H1 (cell line): Measurements from ENCODE around the gene LAIR1. TPM values are rescaled to one million over a fixed set of nuclear protein-coding genes. Genes with fewer than 3 reads are reported as not detected.

ENCODE experiments used
- CTCF ChIA-PET: fragments of 300-600 bp; sonication (Branson Sonifier 250); formaldehyde crosslinking; loops from one replicate; lab custom pipeline; 2021; ENCODE audit not compliant: partially characterized antibody; lab: Charles Lee
- POLR2A ChIA-PET: fragments of 300-600 bp; sonication (Branson Sonifier 250); formaldehyde crosslinking; loops from one replicate; lab custom pipeline; 2021; ENCODE audit warnings: inconsistent platforms; ENCODE audit not compliant: partially characterized antibody; lab: Charles Lee
- DNase-seq, 2 experiments: peaks; one replicate each; pipeline versions ENCODE4 v3.0.0 to v3.0.0-alpha.2; 2010 to 2022; ENCODE audit warnings: low spot score in 2 of 2, low read depth in 1 of 2, mixed read lengths in 1 of 2
- FAIRE-seq: peaks from 2 replicates; lab custom pipeline; 2011; peaks lifted over from hg19 to GRCh38; lab: Jason Lieb, UNC
- H2AFZ ChIP-seq: 2 replicates; pipeline ENCODE4 v1.8.1; 2012; ENCODE audit warnings: low read length, inconsistent platforms
- H2AK5ac ChIP-seq: 2 replicates; pipeline ENCODE4 v1.6.1; 2013; ENCODE audit warnings: low read depth, low read length
- H2BK120ac ChIP-seq: replicated peaks from 2 replicates; pipeline ENCODE3; 2013; ENCODE audit warnings: low read depth, low read length, inconsistent platforms
- H2BK12ac ChIP-seq: 2 replicates; pipeline ENCODE4 v1.6.1; 2013; ENCODE audit warnings: low read depth, low read length
- H2BK15ac ChIP-seq: 2 replicates; pipeline ENCODE4 v1.6.1; 2013; ENCODE audit warnings: low read length
- H2BK20ac ChIP-seq: 2 replicates; pipeline ENCODE4 v1.6.1; 2013; ENCODE audit warnings: low read length
- H2BK5ac ChIP-seq: 2 replicates; pipeline ENCODE4 v1.6.1; 2013; ENCODE audit warnings: low read depth, low read length
- H3K14ac ChIP-seq: 2 replicates; pipeline ENCODE4 v1.6.1; 2013; ENCODE audit warnings: inconsistent platforms; ENCODE audit not compliant: insufficient read length
- H3K18ac ChIP-seq: 2 replicates; pipeline ENCODE4 v1.6.1; 2013; ENCODE audit warnings: low read length; ENCODE audit errors: extremely low read depth
- H3K23ac ChIP-seq: 2 replicates; pipeline ENCODE4 v1.6.1; 2013; ENCODE audit warnings: inconsistent platforms; ENCODE audit not compliant: insufficient read length
- H3K23me2 ChIP-seq: 2 replicates; pipeline ENCODE4 v1.6.1; 2013; ENCODE audit warnings: low read depth, low read length
- H3K27ac ChIP-seq: 2 replicates; pipeline ENCODE4 v1.6.1; 2011; ENCODE audit warnings: low read depth, low read length, inconsistent platforms
- H3K27me3 ChIP-seq, 4 experiments: replicated peaks in 1 of 4; 1 replicate in 1 of 4; 2 replicates in 3 of 4; pipeline versions ENCODE4 v1.6.1 to v1.8.1; 2011 to 2013; ENCODE audit warnings: low read length in 3 of 4, mild to moderate bottlenecking in 3 of 4, inconsistent platforms in 2 of 4, mixed read lengths in 2 of 4, moderate library complexity in 1 of 4; ENCODE audit not compliant: control insufficient read depth in 3 of 4, insufficient read depth in 3 of 4; ENCODE audit errors: extremely low read depth in 1 of 4
- H3K36me3 ChIP-seq, 4 experiments: 2 replicates each; pipeline versions ENCODE4 v1.6.1 to v1.8.1; 2011 to 2013; ENCODE audit warnings: mild to moderate bottlenecking in 4 of 4, low read length in 3 of 4, moderate library complexity in 2 of 4, control low read depth in 1 of 4, inconsistent platforms in 1 of 4; ENCODE audit not compliant: insufficient read depth in 4 of 4, control insufficient read depth in 2 of 4
- H3K4ac ChIP-seq: replicated peaks from 2 replicates; pipeline ENCODE3; 2013; ENCODE audit warnings: low read length, low read depth, mixed read lengths, inconsistent platforms; ENCODE audit not compliant: insufficient read length
- H3K4me1 ChIP-seq, 4 experiments: replicated peaks in 1 of 4; 1 replicate in 1 of 4; 2 replicates in 3 of 4; pipeline versions ENCODE4 v1.6.1 to v1.8.1; 2011 to 2013; ENCODE audit warnings: low read length in 3 of 4, inconsistent platforms in 2 of 4, mixed read lengths in 1 of 4; ENCODE audit not compliant: insufficient read depth in 4 of 4, control insufficient read depth in 3 of 4
- H3K4me2 ChIP-seq, 2 experiments: 2 replicates each; pipeline versions ENCODE4 v1.6.1 to v1.8.1; 2011 to 2013; ENCODE audit warnings: low read depth in 2 of 2, low read length in 2 of 2, control low read depth in 1 of 2, inconsistent platforms in 1 of 2, mild to moderate bottlenecking in 1 of 2; ENCODE audit not compliant: insufficient read depth in 1 of 2
- H3K4me3 ChIP-seq, 4 experiments: fragments of 200-600, 300-600 bp in 1 of 4; sonication (generic), shearing (Covaris generic), sonication (Bioruptor Twin) in 1 of 4; 2 replicates each; pipeline versions ENCODE4 v1.5.1 to v1.8.1; 2011 to 2016; ENCODE audit warnings: low read length in 4 of 4, low read depth in 3 of 4, control low read depth in 2 of 4, inconsistent platforms in 2 of 4, mild to moderate bottlenecking in 2 of 4, mixed read lengths in 1 of 4, moderate library complexity in 1 of 4; ENCODE audit not compliant: insufficient read depth in 2 of 4; ENCODE audit errors: extremely low read depth in 1 of 4
- H3K56ac ChIP-seq: replicated peaks from 2 replicates; pipeline ENCODE3; 2013; ENCODE audit warnings: low read depth, mild to moderate bottlenecking, mixed read lengths, low read length, inconsistent platforms; ENCODE audit not compliant: insufficient read length
- H3K79me1 ChIP-seq: 2 replicates; pipeline ENCODE4 v1.6.1; 2013; ENCODE audit warnings: low read depth, low read length, control low read depth
- H3K79me2 ChIP-seq, 2 experiments: 2 replicates each; pipeline versions ENCODE4 v1.6.1 to v1.8.1; 2012 to 2013; ENCODE audit warnings: low read length in 2 of 2, mild to moderate bottlenecking in 2 of 2, inconsistent platforms in 1 of 2; ENCODE audit not compliant: insufficient read depth in 2 of 2, control insufficient read depth in 1 of 2
- H3K9ac ChIP-seq, 4 experiments: replicated peaks in 1 of 4; 1 replicate in 1 of 4; 2 replicates in 3 of 4; pipeline versions ENCODE4 v1.6.1 to v1.8.1; 2011 to 2013; ENCODE audit warnings: low read depth in 3 of 4, low read length in 3 of 4, control low read depth in 2 of 4, mild to moderate bottlenecking in 2 of 4, moderate library complexity in 2 of 4, inconsistent platforms in 1 of 4; ENCODE audit errors: extremely low read depth in 1 of 4
- H3K9me3 ChIP-seq, 2 experiments: 2 replicates each; pipeline versions ENCODE4 v1.6.1 to v1.8.1; 2012 to 2013; ENCODE audit warnings: mild to moderate bottlenecking in 2 of 2, moderate library complexity in 2 of 2, control low read depth in 1 of 2, inconsistent platforms in 1 of 2, low read depth in 1 of 2, low read length in 1 of 2, mixed read lengths in 1 of 2; ENCODE audit not compliant: insufficient read depth in 2 of 2
- H4K20me1 ChIP-seq, 2 experiments: replicated peaks in 1 of 2; 2 replicates each; pipeline versions ENCODE3 to v1.8.1; 2011 to 2013; ENCODE audit warnings: inconsistent platforms in 2 of 2, low read length in 2 of 2, mild to moderate bottlenecking in 1 of 2; ENCODE audit not compliant: insufficient read depth in 2 of 2, control insufficient read depth in 1 of 2
- H4K5ac ChIP-seq: 2 replicates; pipeline ENCODE4 v1.6.1; 2013; ENCODE audit warnings: low read length, low read depth, mixed read lengths, inconsistent platforms; ENCODE audit not compliant: insufficient read length
- H4K8ac ChIP-seq: 2 replicates; pipeline ENCODE4 v1.8.0; 2013; ENCODE audit warnings: mild to moderate bottlenecking, moderate library complexity, low read length, inconsistent platforms; ENCODE audit not compliant: insufficient read depth; ENCODE audit errors: extremely low read depth
- H4K91ac ChIP-seq: replicated peaks from 2 replicates; pipeline ENCODE3; 2013; ENCODE audit warnings: low read length, mixed read lengths, inconsistent platforms; ENCODE audit not compliant: insufficient read length
- CBX5 ChIP-seq: fragments of 300-800, 300-1000 bp; sonication (generic); IDR thresholded peaks from 2 replicates; pipeline ENCODE4 v1.7.1; 2016; ENCODE audit warnings: antibody characterized with exemption, low read length, low read depth
- CBX8 ChIP-seq: fragments of 300-800, 300-1000 bp; sonication (generic); IDR thresholded peaks from 2 replicates; pipeline ENCODE4 v1.7.1; 2016; ENCODE audit warnings: low read depth, low read length, borderline replicate concordance
- CREB1 ChIP-seq: IDR thresholded peaks from 2 replicates; pipeline ENCODE4 v1.6.1; 2012; ENCODE audit warnings: inconsistent platforms
- RAD21 ChIP-seq, 2 experiments: IDR thresholded peaks in 1 of 2; conservative IDR thresholded peaks in 1 of 2; 2 replicates each; pipeline ENCODE4 v1.6.1; 2011; ENCODE audit warnings: low read depth in 2 of 2, low read length in 2 of 2, improper control_type of control experiment in 1 of 2, inconsistent platforms in 1 of 2, mild to moderate bottlenecking in 1 of 2, moderate library complexity in 1 of 2
- SIRT6 ChIP-seq: IDR thresholded peaks from one replicate; pipeline ENCODE4 v1.7.1; 2012; ENCODE audit warnings: low read length, inconsistent platforms
- TAF7 ChIP-seq: optimal IDR thresholded peaks from 2 replicates; pipeline ENCODE3; 2011; ENCODE audit warnings: low read depth, mild to moderate bottlenecking, inconsistent platforms, low read length, moderate library complexity, borderline replicate concordance
- ZNF274 ChIP-seq: IDR thresholded peaks from 2 replicates; pipeline ENCODE4 v1.7.0; 2012; ENCODE audit warnings: low read length, borderline replicate concordance; ENCODE audit errors: extremely low read depth
- WGBS, 2 experiments: shearing (Covaris generic) in 1 of 2; methylation state at CpG; one replicate each; pipeline versions ENCODE4 v1.1.6 to v1.1.7; 2013 to 2015; ENCODE audit warnings: low lambda C conversion rate in 2 of 2, mixed read lengths in 2 of 2, inconsistent platforms in 1 of 2, low coverage in 1 of 2, missing lambda C conversion rate in 1 of 2; ENCODE audit not compliant: insufficient replicate concordance in 2 of 2, insufficient coverage in 1 of 2, insufficient read length in 1 of 2; ENCODE audit errors: extremely low coverage in 1 of 2, missing lambda C conversion rate in 1 of 2; 5-methylcytosine and 5-hydroxymethylcytosine counted together
- polyA plus RNA-seq, 7 experiments: library from polyadenylated mRNA; depleted of rRNA in 3 of 7; stranded (reverse) in 5 of 7; unstranded in 2 of 7; fragments of >200 nt in 5 of 7; fragments of 200-250 nt in 2 of 7; gene quantifications; 1 replicate in 5 of 7; 2 replicates in 1 of 7; 4 replicates in 1 of 7; pipeline versions ENCODE4 v1.2.1 to v1.2.3, GENCODE V29; 2011 to 2013; ENCODE audit warnings: missing spikeins in 2 of 7, mixed read lengths in 2 of 7
- total RNA-seq: library from RNA; stranded (reverse); fragmentation: NEBNext Ultra II Directional; extraction: Animal tissue kit (Norgen Biotek cat#: 25700); gene quantifications from 2 replicates; pipeline ENCODE4 v1.2.1, GENCODE V29; 2021

Gene LAIR1
- total and polyA plus RNA-seq, 2 of the 8 experiments (the other 6 are each of a cell fraction or from before 2014, with no cell fraction given) = 0.18 TPM; not detected in 1

DNA sequence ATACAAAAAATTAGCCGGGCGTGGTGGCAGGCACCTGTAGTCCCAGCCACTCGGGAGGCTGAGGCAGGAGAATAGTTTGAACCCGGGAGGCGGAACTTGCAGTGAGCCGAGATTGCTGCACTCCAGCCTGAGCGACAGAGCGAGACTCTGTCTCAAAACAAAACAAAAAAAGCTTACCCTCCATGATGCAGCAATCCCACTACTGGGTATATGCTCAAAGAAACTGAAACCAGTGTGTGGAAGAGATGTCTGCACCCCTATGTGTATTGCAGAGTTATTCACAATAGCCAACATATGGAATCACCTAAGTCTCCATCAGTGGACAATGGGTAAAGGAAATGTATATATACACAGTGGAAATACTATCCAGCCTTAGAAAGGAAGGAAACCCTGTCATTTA lies 31.0 kb upstream of the LAIR1 start:
- Histone ChIP-seq H3K23me2 (no peaks in the 10 kb centered on the region), H3K4me3 (no peak overlapping the region), H3K23ac (no peak overlapping the region), H2BK5ac (no peak overlapping the region), H4K20me1 (no peaks in the 10 kb centered on the region), H3K27ac (no peak overlapping the region), H2BK12ac (no peak overlapping the region), H3K79me1 (no peaks in the 10 kb centered on the region), H3K4me1 (peaks cover 0 to 9% (median 6%) of the 10 kb centered on the region in 4 experiments; a peak in 5 of 7 replicates), H3K9ac (no peak overlapping the region), H3K4me2 (no peak overlapping the region), H2BK15ac (no peak overlapping the region), H3K14ac (no peak overlapping the region), H2AK5ac (no peak overlapping the region), H2BK120ac (no peak overlapping the region), H2AFZ (no peak overlapping the region), H3K18ac (no peak overlapping the region), H4K5ac (no peak overlapping the region), H3K79me2 (no peaks in the 10 kb centered on the region), H2BK20ac (no peak overlapping the region), H3K4ac (no peak overlapping the region), H3K56ac (no peak overlapping the region), H3K36me3 (no peaks in the 10 kb centered on the region), H4K91ac (no peak overlapping the region), H3K27me3 (no peaks in the 10 kb centered on the region), H4K8ac (no peak overlapping the region), H3K9me3 (no peaks in the 10 kb centered on the region)
- no peak for DNase-seq
- ChIA-PET CTCF (interaction anchor here (0.7 kb wide), 1 partner anchor 37 kb away, joined by 3 read pairs; no protein-coding TSS in a partner anchor), POLR2A (no interaction called here)
- FAIRE-seq = no peak
- TF ChIP-seq ZNF274 (no peak), CBX8 (no peak), CBX5 (no peak), SIRT6 (no peak), TAF7 (no peak), RAD21 (IDR thresholded peaks at IDR 0.05 in 1 of 2, conservative IDR thresholded peaks at IDR 0.05 in 1 of 2; ENCODE audit: low read depth in 2 of 2, low read length in 2 of 2) (no peak), CREB1 (no peak)
- 88% methylated on average over 8 of the region's 8 CpGs; no CpG with 5 or more reads in 1 of the 2 experiments for WGBS, 2 experiments
